ENCODE data around the gene STAC2. TPM values are rescaled to one million over a fixed set of nuclear protein-coding genes. Genes with fewer than 3 reads are reported as not detected.
A peak's percentile ranks its signal among the peaks of the same experiment; 100 is the strongest.

STAC2 gene
- total RNA-seq, 4 donors from 2014 or later = 0.18 to 0.19 TPM; not detected in 2

DNA sequence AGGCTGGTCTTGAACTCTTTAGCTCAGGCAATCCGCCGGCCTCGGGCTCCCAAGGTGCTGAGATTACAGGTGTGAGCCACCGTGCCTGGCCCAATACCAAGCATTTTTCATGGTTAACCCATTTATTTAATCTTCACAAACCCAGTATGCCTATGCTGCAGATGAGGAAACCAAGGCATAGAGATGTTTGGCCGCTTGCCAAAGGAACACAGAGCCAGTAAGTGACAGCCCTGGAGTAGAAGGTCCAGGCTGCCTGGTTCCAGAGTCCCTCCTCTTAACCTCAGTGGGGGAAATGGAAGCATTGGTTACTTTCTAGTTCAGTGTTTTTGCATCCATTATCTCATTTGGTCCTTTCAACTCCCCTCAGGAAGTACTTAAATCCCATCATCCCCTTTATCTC lies 44.4 kb downstream of the STAC2 start:
- Histone ChIP-seq H3K4me1 (peaks cover 0 to 15% (median 10%) of the 10 kb centered on the region in 3 donors), H3K4me3 (no peak overlapping the region), H3K27ac (no peak overlapping the region), H3K9me3 (no peaks in the 10 kb centered on the region), H3K36me3 (peaks cover 0 to 73% (median 11%) of the 10 kb centered on the region in 3 donors), H3K27me3 (no peaks in the 10 kb centered on the region)
- DNase-seq = no peak
- TF ChIP-seq, protein P1, sequence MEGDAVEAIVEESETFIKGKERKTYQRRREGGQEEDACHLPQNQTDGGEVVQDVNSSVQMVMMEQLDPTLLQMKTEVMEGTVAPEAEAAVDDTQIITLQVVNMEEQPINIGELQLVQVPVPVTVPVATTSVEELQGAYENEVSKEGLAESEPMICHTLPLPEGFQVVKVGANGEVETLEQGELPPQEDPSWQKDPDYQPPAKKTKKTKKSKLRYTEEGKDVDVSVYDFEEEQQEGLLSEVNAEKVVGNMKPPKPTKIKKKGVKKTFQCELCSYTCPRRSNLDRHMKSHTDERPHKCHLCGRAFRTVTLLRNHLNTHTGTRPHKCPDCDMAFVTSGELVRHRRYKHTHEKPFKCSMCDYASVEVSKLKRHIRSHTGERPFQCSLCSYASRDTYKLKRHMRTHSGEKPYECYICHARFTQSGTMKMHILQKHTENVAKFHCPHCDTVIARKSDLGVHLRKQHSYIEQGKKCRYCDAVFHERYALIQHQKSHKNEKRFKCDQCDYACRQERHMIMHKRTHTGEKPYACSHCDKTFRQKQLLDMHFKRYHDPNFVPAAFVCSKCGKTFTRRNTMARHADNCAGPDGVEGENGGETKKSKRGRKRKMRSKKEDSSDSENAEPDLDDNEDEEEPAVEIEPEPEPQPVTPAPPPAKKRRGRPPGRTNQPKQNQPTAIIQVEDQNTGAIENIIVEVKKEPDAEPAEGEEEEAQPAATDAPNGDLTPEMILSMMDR (IDR thresholded peaks at IDR 0.05) = no peak
- TF ChIP-seq POLR2A (IDR thresholded peaks at IDR 0.05) = no peak
- intact Hi-C loops (cut with DNase I) = no loop called here
- WGBS, 2 donors = 83 to 93% methylated on average over 5 of the region's 5 CpGs

DNA sequence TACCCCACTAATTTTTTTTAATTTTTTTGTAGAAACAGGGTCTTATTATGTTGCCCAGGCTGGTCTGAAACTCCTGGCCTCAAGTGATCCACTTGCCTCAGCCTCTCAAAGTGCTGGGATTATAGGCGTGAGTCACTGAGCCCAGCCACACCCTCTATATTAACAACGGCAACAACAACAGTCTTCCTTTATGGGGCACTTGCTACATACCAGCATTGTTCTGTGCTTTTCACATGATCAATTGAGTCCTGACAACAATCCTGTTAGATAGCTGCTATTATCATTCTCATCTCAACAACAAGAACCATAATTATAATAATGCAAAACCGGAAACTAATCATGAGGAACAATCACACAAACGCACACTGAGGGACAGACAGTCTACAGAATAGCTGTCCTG lies 47.2 kb downstream of the STAC2 start:
- peaks cover 0 to 29% (median 10%) of the 10 kb centered on the region in 3 donors for H3K4me1 ChIP-seq
- H3K27ac ChIP-seq = peak overlapping the region in 1 of 4 donors; percentile 48
- peaks cover 0 to 58% (median under 1%) of the 10 kb centered on the region in 3 donors for H3K36me3 ChIP-seq
- H3K27me3 ChIP-seq = no peaks in the 10 kb centered on the region
- no peaks in the 10 kb centered on the region for H3K9me3 ChIP-seq
- TF ChIP-seq, protein P1 (IDR thresholded peaks at IDR 0.05) = no peak
- no peak overlapping the region for H3K4me3 ChIP-seq
- intact Hi-C loops (cut with DNase I) = no loop called here
- WGBS, 2 donors = 14 to 31% methylated on average over 3 to 4 of the region's 4 CpGs
- DNase-seq = no peak

DNA sequence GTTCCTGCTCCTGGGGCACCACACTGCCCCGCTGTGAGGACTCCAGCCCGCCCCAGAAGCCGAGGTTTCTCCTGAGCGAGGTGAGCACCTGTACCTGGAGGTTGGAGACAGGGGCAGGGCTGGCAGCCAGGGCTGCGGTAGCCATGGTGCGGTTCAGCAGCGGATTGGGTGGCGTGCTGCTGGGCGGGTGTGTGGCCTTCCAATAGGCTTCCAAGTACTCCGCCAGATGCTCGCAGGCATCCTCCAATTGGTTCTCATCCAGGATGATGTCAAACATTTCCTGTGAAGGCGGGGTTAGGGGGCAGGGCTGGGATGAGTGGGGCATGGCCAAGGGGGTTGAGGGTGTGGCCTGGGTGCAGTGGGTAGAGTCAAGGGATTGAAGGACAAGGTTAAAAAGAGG lies 48.5 kb downstream of the STAC2 start:
- no peak for TF ChIP-seq POLR2A (IDR thresholded peaks at IDR 0.05)
- TF ChIP-seq, protein P1 (IDR thresholded peaks at IDR 0.05) = no peak
- 96 to 100% methylated on average over 2 to 5 of the region's 12 CpGs for WGBS, 2 donors
- no peak for DNase-seq
- Histone ChIP-seq H3K27me3 (no peaks in the 10 kb centered on the region), H3K27ac (no peak overlapping the region), H3K36me3 (peaks cover 0 to 46% (median 0%) of the 10 kb centered on the region in 3 donors), H3K4me3 (no peak overlapping the region), H3K4me1 (peaks cover 0 to 31% (median 10%) of the 10 kb centered on the region in 3 donors), H3K9me3 (no peaks in the 10 kb centered on the region)
- intact Hi-C loops (cut with DNase I) = no loop called here

DNA sequence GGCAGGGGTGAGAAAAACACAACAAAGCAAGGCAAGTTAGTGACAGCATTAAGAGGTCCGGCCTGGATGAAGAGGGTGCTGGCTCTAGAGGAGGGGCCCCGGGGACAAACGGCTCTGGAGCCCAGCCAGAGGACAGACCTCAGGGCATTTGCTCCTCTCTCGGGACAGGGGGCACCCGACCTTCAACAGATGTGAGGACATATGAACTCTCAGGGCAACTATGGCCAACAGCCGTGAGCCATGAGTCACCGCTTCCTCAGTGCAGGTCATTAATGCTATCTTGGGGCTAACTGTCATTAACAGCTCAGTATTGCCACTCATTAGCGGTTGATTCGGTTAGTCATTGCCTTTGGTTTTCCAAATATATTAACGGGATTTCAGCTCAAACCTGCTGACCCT lies 50.1 kb downstream of the STAC2 start:
- Histone ChIP-seq H3K36me3 (peaks cover 0 to 40% (median 0%) of the 10 kb centered on the region in 3 donors), H3K27ac (no peak overlapping the region), H3K4me1 (peaks cover 0 to 39% (median 10%) of the 10 kb centered on the region in 3 donors), H3K9me3 (no peaks in the 10 kb centered on the region), H3K4me3 (no peak overlapping the region), H3K27me3 (no peaks in the 10 kb centered on the region)
- 57 to 60% methylated on average over 9 to 10 of the region's 10 CpGs for WGBS, 2 donors
- DNase-seq = no peak
- intact Hi-C loops (cut with DNase I) = no loop called here
- no peak for TF ChIP-seq POLR2A (IDR thresholded peaks at IDR 0.05)
- TF ChIP-seq, protein P1 (IDR thresholded peaks at IDR 0.05) = no peak

DNA sequence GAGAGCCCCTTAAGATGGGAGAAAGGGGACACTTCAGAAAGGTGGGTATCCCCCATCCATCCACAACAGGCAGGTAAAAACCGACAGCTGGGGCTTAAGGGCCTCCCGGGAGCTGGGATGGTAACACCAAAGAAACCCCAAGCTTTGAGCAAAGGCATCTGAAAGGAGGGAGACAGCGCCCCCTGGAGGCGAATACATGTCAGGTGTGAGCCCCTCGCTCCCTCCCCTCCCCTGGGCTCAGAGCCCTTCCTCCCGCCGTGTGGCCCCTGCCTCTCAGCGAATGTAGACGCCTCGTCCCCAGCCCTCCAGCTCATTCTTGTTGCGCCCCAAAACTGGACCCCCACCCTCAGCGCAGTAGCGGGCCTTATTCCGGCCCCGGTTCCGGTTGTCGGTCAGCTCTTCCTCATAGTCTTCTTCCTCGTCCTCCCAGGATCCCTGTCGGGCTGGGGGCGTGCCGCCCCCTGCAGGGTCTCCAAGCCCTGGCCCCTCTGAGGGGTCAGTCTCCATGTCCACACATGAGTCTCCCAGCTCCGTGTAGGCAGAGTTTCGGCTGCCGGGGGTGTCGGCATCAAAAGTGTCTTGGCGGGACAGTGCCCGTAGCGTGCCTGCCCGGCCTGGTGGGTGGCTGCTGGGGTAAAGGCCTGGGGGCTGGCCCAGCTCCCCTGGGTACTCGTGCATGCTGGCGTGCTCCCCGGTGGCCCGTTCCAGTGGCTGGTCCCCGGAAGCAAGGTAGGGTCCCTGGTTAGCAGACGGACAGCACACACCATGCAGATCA lies 50.6 kb downstream of the STAC2 start:
- H3K4me3 ChIP-seq = no peak overlapping the region
- H3K27ac ChIP-seq = no peak overlapping the region
- intact Hi-C loops (cut with DNase I) = no loop called here
- TF ChIP-seq, protein P1 (IDR thresholded peaks at IDR 0.05) = peak; percentile 45 to 89 (median 75)
- TF ChIP-seq POLR2A (IDR thresholded peaks at IDR 0.05) = no peak
- 48 to 66% methylated on average over 12 to 14 of the region's 35 CpGs for WGBS, 2 donors
- H3K27me3 ChIP-seq = no peaks in the 10 kb centered on the region
- peaks cover 0 to 39% (median 10%) of the 10 kb centered on the region in 3 donors for H3K4me1 ChIP-seq
- no peak for DNase-seq
- H3K9me3 ChIP-seq = no peaks in the 10 kb centered on the region
- peaks cover 0 to 34% (median 0%) of the 10 kb centered on the region in 3 donors for H3K36me3 ChIP-seq

All from esophagus squamous epithelium (tissue), 5 donors.